Right lobe of liver (tissue), 4 donors: ENCODE data around the gene DCUN1D3.

Source experiments
- CTCF ChIP-seq, 4 donors: fragments of 200-600 bp in 3 of 4; fragments of 450-650 bp in 1 of 4; IDR thresholded peaks; one replicate each; pipeline versions ENCODE4 v1.5.1 to v1.8.0; 2016 to 2022; ENCODE audit warnings: antibody characterized with exemption in 4 of 4, mild to moderate bottlenecking in 2 of 4
- POLR2A ChIP-seq: fragments of 450-650 bp; IDR thresholded peaks from one replicate; pipeline ENCODE4 v1.6.1; 2017; ENCODE audit warnings: antibody characterized with exemption, mild to moderate bottlenecking
- donor health status: DM: no; HTN: no; CAD: no.
- donor health status: DM: no; HTN: no; CAD: no.
- donor health status: DM: no; HTN: yes; CAD: no.

- no peak for TF ChIP-seq POLR2A
- no peak for TF ChIP-seq CTCF (IDR thresholded peaks at IDR 0.05)
These were observed 31.0 kb upstream of the DCUN1D3 start for GRCh38 chr16:20931066-20931600.
